ENCODE data around the gene NUAK2. TPM values are rescaled to one million over a fixed set of nuclear protein-coding genes. Genes with fewer than 3 reads are reported as not detected.
"Not testable (repeated sequence)": the region's sequence is repeated elsewhere in the genome, so short reads cannot be mapped to it uniquely, and the experiment has no call there.

The NUAK2 gene
- total RNA-seq, 1 donor from 2014 or later: 1.2 TPM

GRCh38 chr1:205304046-205304694 lies 17.4 kb downstream of the NUAK2 start:
- DNase-seq (no peak), ATAC-seq (ENCODE audit: poor library complexity) (no peak)
- intact Hi-C loops (cut with DNase I): no loop called here

GRCh38 chr1:205303247-205303888 lies 18.2 kb downstream of the NUAK2 start:
- DNase-seq (no peak), ATAC-seq (ENCODE audit: poor library complexity) (no peak)
- intact Hi-C loops (cut with DNase I): no loop called here

DNA sequence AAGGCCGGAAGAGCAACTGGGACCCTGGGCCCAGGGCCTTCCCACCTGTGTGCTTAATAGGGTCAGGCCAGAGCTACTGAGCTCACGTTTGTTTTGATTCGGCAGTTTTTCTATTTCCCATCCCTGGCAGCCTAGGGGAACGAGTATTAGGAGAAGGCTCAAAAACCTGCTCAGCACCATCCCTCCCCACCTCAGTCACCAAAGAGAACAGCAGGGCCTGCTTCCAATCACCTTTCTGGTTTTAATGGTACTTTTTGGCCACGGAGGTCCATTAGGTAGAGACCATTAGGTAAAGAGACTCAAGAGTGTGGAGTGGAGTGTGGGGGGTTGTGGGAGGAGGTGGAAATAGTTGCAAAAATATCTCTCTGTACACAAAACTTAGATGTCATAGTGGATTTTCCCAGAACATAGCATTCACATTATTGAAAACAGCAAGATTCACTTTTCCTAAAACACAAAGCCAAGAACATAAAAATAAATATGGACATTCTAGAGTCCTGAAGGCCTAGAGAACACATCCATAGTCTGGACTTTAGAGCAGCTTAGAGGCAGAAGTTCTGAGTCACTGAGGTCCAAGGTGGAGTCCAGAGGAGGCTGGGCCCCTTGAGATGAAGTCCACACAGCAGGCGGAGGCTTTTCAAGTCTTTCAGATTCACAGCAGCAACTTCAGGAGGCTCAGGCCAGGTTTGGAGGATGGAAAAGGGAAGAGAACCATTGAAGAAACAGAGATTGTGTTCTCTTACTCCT lies 19.5 kb downstream of the NUAK2 start:
- ATAC-seq (ENCODE audit: poor library complexity) (no peak), DNase-seq (no peak)
- intact Hi-C loops (cut with DNase I): no loop called here

GRCh38 chr1:205301205-205301821 lies 20.2 kb downstream of the NUAK2 start:
- intact Hi-C loops (cut with DNase I): no loop called here
- ATAC-seq (ENCODE audit: poor library complexity) (peak; percentile 36), DNase-seq (no peak)

DNA sequence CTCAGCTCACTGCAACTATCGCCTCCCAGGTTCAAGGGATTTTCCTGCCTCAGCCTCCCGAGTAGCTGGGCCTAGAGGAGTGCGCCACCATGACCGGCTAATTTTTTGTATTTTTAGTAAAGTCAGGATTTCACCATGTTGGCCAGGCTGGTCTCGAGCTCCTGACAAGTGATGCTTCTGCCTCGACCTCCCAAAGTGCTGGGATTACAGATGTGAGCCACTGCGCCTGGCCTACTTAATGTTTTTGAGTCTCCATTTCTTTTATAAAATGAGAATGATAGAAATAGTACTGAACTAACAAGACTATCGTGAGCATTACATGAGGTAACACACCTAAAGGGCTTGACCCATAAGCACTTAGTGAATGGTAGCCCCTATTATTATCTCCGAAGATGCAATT lies 21.4 kb downstream of the NUAK2 start:
- ATAC-seq (ENCODE audit: poor library complexity): no peak
- intact Hi-C loops (cut with DNase I): no loop called here
- DNase-seq: no peak

DNA sequence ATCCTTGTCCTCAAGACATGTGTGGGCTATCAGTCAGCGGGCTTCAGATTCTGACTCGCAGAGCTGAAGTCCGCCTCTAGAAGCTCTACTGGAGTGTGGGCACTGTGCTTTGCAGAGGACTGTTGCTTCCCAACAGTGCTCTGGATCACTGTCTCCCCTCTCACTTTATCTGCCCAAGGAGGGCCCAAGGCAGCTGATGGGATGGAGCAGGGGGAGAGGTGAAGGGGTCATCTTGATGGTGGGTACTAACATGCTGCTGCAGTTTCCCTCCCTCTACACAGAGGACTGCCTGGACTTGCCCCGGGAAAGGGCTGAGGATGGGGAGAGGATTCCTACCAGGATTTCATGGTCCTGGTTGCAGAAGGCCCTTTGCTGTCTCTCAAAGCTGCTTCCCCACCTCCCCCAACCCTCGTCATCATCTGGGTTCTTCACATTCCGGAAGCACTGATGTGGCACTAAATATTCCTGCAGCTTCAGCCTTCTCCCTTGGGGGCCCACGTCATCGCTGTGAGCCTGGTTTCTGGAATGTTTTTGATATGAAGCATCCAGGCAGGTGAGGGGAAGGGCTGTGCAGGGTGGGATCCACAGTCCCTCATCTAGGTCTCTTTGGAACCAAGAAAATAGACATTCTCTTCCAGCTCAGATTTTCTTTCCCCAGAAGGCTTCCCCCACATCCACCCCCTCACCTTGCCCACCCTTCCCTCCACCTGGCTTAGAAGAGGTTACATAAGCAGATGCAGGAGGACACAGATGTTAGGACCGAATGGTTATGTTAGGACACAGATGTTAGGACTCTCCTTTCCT lies 23.2 kb downstream of the NUAK2 start:
- no peak for DNase-seq
- intact Hi-C loops (cut with DNase I): no loop called here
- ATAC-seq (ENCODE audit: poor library complexity): no peak

GRCh38 chr1:205297546-205298177 lies 23.9 kb downstream of the NUAK2 start:
- intact Hi-C loops (cut with DNase I); ATAC-seq (ENCODE audit: poor library complexity); DNase-seq: not testable (repeated sequence)

DNA sequence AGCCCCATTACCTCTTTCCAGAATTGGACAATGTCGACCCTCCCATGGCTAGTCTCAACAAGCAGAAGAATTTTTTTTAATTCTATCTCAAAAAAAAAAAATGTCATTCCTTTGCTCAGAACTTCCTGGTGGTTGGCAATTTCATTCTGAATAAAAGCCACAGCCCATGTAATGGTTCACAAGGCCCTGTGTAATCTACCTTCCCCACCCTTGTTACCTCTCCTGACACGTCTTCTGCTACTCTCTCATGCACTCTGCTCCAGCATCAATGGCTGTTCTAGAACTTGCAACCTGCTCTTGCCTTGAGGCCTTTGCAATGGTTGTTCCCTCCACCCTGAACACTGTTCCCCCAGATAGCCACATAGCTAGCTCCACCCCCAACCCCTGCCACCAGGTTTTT lies 25.4 kb downstream of the NUAK2 start:
- intact Hi-C loops (cut with DNase I): no loop called here
- no peak for DNase-seq
- ATAC-seq (ENCODE audit: poor library complexity): no peak

- intact Hi-C loops (cut with DNase I): no loop called here
- ATAC-seq (ENCODE audit: poor library complexity) (no peak), DNase-seq (no peak)
These were observed 26.6 kb downstream of the NUAK2 start for GRCh38 chr1:205294934-205295333.

- intact Hi-C loops (cut with DNase I): no loop called here
- DNase-seq (no peak), ATAC-seq (ENCODE audit: poor library complexity) (peak; percentile 49)
These were observed 27.2 kb downstream of the NUAK2 start for GRCh38 chr1:205294175-205294917.

DNA sequence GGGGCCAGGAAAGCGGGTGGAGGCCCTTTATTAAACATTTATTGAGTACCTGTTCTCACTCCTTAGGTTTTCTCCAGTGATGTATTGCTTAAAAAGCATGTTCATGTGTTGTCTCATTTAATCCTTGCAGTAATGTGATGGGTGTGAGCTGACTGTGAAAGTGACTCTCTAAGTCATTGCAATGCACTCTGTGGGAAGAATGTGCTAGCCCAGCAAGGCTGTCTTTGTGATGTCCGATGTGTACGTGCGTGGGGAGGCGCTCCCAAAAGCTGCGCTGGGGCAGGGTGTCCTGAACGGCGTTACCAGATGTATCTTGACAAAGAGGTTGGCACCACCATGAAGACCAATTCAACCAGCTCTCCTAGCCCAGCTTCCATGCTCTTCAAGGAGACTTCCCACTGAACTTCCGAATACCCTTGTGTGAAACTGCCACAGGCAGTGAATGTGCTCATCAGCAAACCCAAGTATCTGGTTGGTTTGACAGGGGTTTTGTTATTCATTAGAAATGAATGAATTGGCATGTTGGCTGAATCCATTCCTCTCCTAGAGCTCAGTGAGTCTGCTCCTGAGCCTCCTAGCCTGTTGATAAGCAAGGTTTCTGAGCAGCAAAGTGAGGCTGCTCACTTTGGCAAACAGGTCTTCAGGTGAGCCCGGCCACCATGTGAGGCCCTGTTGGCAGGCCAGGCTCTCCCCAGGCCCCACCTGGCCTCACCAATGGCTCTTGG lies 28.0 kb downstream of the NUAK2 start:
- intact Hi-C loops (cut with DNase I): no loop called here
- DNase-seq (no peak), ATAC-seq (ENCODE audit: poor library complexity) (no peak)

DNA sequence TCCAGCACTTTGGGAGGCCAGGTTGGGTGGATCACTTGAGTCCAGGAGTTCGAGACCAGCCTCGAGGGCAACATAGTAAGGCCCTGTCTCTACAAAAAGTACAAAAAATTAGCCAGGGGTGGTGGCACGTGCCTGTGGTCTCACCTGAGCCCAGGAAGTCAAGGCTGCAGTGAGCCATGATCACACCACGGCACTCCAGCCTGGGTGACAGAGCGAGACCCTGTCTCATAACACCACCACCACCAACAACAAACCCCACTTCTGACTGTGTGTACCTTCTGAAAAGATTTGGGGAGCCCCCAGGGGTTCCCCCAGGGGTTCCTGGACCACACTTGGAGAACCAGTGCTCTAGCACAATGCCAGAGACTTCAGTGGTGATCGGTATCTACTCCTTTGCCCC lies 29.9 kb downstream of the NUAK2 start:
- ATAC-seq (ENCODE audit: poor library complexity) (no peak), DNase-seq (no peak)
- intact Hi-C loops (cut with DNase I): no loop called here

- DNase-seq: peak; percentile 65
- ATAC-seq (ENCODE audit: poor library complexity): peak; percentile 60
These were observed 33.6 kb downstream of the NUAK2 start for GRCh38 chr1:205287767-205288559.

GRCh38 chr1:205287076-205287475 lies 34.5 kb downstream of the NUAK2 start:
- DNase-seq: no peak
- no peak for ATAC-seq (ENCODE audit: poor library complexity)
- intact Hi-C loops (cut with DNase I): no loop called here

More at GRCh38 chr1:205287767-205288559, 33.6 kb downstream of the NUAK2 start:
- intact Hi-C loops (cut with DNase I): no loop called here

DNA sequence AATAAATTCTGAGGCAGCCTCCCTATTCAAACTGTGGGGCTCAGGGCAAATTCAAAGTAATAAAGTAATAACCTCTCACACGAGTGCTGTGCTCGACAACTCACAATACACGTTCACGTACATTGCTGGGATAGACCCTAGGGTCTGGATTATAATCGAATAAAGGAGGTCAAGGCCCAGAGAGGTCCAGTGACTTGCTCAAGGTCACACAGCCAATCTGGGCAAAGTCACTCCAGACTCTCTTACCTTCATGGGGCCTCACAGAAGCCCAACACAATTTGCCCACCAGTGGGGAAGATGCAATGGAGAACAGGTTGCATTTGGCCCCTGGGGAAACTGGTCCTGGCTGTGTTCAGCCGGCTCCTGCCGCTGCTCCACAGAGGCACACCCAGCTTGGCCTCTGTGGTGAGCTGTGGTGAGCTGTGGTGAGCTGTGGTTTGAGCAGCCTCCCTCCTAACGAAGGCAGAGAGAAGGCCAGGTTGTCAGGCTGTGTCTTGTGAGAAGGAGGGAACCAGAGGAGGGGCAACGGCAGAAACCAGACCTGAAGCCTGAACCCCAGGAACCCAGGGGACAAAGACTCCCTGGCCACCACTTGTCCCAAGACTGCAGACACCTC lies 35.1 kb downstream of the NUAK2 start:
- intact Hi-C loops (cut with DNase I): no loop called here
- DNase-seq: no peak
- ATAC-seq (ENCODE audit: poor library complexity): no peak
